Astrocyte (in vitro differentiated cells and primary cell): ENCODE results near the gene MAGEA2B.

Experiments
- EZH2 ChIP-seq: IDR thresholded peaks from 2 replicates; pipeline ENCODE4 v1.6.1; 2012; ENCODE audit warnings: mild to moderate bottlenecking, low read length, inconsistent platforms; ENCODE audit not compliant: insufficient read depth
- TF ChIP-seq, protein P1 (sequence below): IDR thresholded peaks from 2 replicates; pipeline ENCODE4 v1.5.1; 2011; ENCODE audit warnings: low read depth, mild to moderate bottlenecking, inconsistent platforms, low read length, moderate library complexity; ENCODE audit not compliant: insufficient read depth

DNA sequence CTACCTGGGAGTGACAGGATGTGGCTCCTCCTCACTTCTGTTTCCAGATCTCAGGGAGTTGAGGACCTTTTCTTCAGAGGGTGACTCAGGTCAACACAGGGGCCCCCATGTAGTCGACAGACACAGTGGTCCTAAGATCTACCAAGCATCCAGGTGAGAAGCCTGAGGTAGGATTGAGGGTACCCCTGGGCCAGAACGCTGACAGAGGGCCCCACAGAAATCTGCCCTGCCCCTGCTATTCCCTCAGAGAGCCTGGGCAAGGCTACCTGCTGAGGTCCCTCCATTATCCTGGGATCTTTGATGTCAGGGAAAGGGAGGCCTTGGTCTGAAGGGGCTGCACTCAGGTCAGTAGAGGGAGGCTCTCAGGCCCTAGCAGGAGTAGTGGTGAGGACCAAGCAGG lies 20.7 kb downstream of the MAGEA2B start:
- TF ChIP-seq EZH2 = no peak
- TF ChIP-seq, protein P1, sequence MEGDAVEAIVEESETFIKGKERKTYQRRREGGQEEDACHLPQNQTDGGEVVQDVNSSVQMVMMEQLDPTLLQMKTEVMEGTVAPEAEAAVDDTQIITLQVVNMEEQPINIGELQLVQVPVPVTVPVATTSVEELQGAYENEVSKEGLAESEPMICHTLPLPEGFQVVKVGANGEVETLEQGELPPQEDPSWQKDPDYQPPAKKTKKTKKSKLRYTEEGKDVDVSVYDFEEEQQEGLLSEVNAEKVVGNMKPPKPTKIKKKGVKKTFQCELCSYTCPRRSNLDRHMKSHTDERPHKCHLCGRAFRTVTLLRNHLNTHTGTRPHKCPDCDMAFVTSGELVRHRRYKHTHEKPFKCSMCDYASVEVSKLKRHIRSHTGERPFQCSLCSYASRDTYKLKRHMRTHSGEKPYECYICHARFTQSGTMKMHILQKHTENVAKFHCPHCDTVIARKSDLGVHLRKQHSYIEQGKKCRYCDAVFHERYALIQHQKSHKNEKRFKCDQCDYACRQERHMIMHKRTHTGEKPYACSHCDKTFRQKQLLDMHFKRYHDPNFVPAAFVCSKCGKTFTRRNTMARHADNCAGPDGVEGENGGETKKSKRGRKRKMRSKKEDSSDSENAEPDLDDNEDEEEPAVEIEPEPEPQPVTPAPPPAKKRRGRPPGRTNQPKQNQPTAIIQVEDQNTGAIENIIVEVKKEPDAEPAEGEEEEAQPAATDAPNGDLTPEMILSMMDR = no peak
